Mesenchymal stem cell (in vitro differentiated cells and primary cell): ENCODE data around the gene CD28.
"Not testable (repeated sequence)": the region's sequence is repeated elsewhere in the genome, so short reads cannot be mapped to it uniquely, and the experiment has no call there.

Experiments used
- DNase-seq: peaks from one replicate; pipeline ENCODE4 v3.0.0-alpha.2; 2013
- H2AFZ ChIP-seq: one replicate; pipeline ENCODE4 v1.6.1; 2013; ENCODE audit warnings: low read depth, mild to moderate bottlenecking, control low read depth, inconsistent platforms, low read length, moderate library complexity
- H2AK5ac ChIP-seq: 2 replicates; pipeline ENCODE4 v1.6.1; 2013; ENCODE audit warnings: low read length, moderate library complexity, mild to moderate bottlenecking, inconsistent platforms; ENCODE audit not compliant: severe bottlenecking
- H2BK120ac ChIP-seq: one replicate; pipeline ENCODE4 v1.6.1; 2013; ENCODE audit warnings: low read depth, mild to moderate bottlenecking, inconsistent platforms, low read length, moderate library complexity
- H2BK12ac ChIP-seq, 2 experiments: one replicate each; pipeline ENCODE4 v1.6.1; 2013; ENCODE audit warnings: inconsistent platforms in 2 of 2, low read length in 2 of 2, mild to moderate bottlenecking in 2 of 2, moderate library complexity in 2 of 2, control low read depth in 1 of 2
- H2BK15ac ChIP-seq: one replicate; pipeline ENCODE4 v1.6.1; 2013; ENCODE audit warnings: mild to moderate bottlenecking, low read depth, inconsistent platforms; ENCODE audit not compliant: poor library complexity, severe bottlenecking
- H2BK5ac ChIP-seq: 2 replicates; pipeline ENCODE4 v1.6.1; 2013; ENCODE audit warnings: low read depth, mild to moderate bottlenecking, low read length, control low read depth, inconsistent platforms; ENCODE audit not compliant: poor library complexity, severe bottlenecking
- H3K14ac ChIP-seq, 2 experiments: one replicate each; pipeline ENCODE4 v1.6.1; 2013; ENCODE audit warnings: inconsistent platforms in 2 of 2, low read length in 2 of 2, control low read depth in 1 of 2, mild to moderate bottlenecking in 1 of 2, moderate library complexity in 1 of 2
- H3K18ac ChIP-seq, 2 experiments: one replicate each; pipeline ENCODE4 v1.6.1; 2013; ENCODE audit warnings: inconsistent platforms in 2 of 2, low read length in 2 of 2, control low read depth in 1 of 2, low read depth in 1 of 2, mild to moderate bottlenecking in 1 of 2
- H3K23ac ChIP-seq, 2 experiments: one replicate each; pipeline ENCODE4 v1.6.1; 2013; ENCODE audit warnings: inconsistent platforms in 2 of 2, low read length in 2 of 2, mild to moderate bottlenecking in 2 of 2, moderate library complexity in 2 of 2, control low read depth in 1 of 2
- H3K27ac ChIP-seq: 2 replicates; pipeline ENCODE4 v1.5.1; 2013; ENCODE audit warnings: mild to moderate bottlenecking, moderate library complexity, low read length, control low read depth, inconsistent platforms; ENCODE audit not compliant: poor library complexity, severe bottlenecking
- H3K27me3 ChIP-seq, 2 experiments: 2 replicates each; pipeline versions ENCODE4 v1.6.1 to v1.7.0; 2013; ENCODE audit warnings: low read length in 2 of 2, mild to moderate bottlenecking in 2 of 2, moderate library complexity in 2 of 2, control low read depth in 1 of 2, inconsistent platforms in 1 of 2; ENCODE audit not compliant: control insufficient read depth in 1 of 2, insufficient read depth in 1 of 2
- H3K36me3 ChIP-seq, 2 experiments: 2 replicates each; pipeline versions ENCODE4 v1.6.1 to v1.7.0; 2013; ENCODE audit warnings: low read length in 2 of 2, control low read depth in 1 of 2, inconsistent platforms in 1 of 2, low read depth in 1 of 2, mild to moderate bottlenecking in 1 of 2; ENCODE audit not compliant: insufficient read depth in 2 of 2, control insufficient read depth in 1 of 2
- H3K4ac ChIP-seq, 2 experiments: one replicate each; pipeline ENCODE4 v1.6.1; 2013; ENCODE audit warnings: inconsistent platforms in 2 of 2, low read length in 2 of 2, mild to moderate bottlenecking in 2 of 2, moderate library complexity in 2 of 2, control low read depth in 1 of 2, low read depth in 1 of 2
- H3K4me1 ChIP-seq: 2 replicates; pipeline ENCODE4 v1.6.1; 2013; ENCODE audit warnings: low read depth, low read length, control low read depth; ENCODE audit not compliant: control insufficient read depth, insufficient read depth
- H3K4me2 ChIP-seq: 2 replicates; pipeline ENCODE4 v1.6.1; 2013; ENCODE audit warnings: low read length, mild to moderate bottlenecking, inconsistent platforms; ENCODE audit not compliant: poor library complexity, severe bottlenecking
- H3K4me3 ChIP-seq, 2 experiments: 2 replicates each; pipeline versions ENCODE4 v1.5.1 to v1.7.0; 2013; ENCODE audit warnings: low read length in 2 of 2, mild to moderate bottlenecking in 2 of 2, control low read depth in 1 of 2, low read depth in 1 of 2; ENCODE audit not compliant: insufficient read depth in 1 of 2
- H3K79me1 ChIP-seq: replicated peaks from 2 replicates; pipeline ENCODE4 v1.6.1; 2013; ENCODE audit warnings: mild to moderate bottlenecking, control low read depth, low read length, inconsistent platforms; ENCODE audit not compliant: poor library complexity, severe bottlenecking
- H3K9ac ChIP-seq: 2 replicates; pipeline ENCODE4 v1.7.0; 2013; ENCODE audit warnings: mild to moderate bottlenecking, low read length, moderate library complexity
- H3K9me3 ChIP-seq: 2 replicates; pipeline ENCODE4 v1.7.0; 2013; ENCODE audit warnings: mild to moderate bottlenecking, low read length; ENCODE audit not compliant: control insufficient read depth
- H4K8ac ChIP-seq: one replicate; pipeline ENCODE4 v1.6.1; 2013; ENCODE audit warnings: inconsistent platforms, mild to moderate bottlenecking, low read length, moderate library complexity
- H4K91ac ChIP-seq: one replicate; pipeline ENCODE4 v1.6.1; 2013; ENCODE audit warnings: mild to moderate bottlenecking, low read length, inconsistent platforms
- WGBS: methylation state at CpG from one replicate; pipeline ENCODE4 v1.1.7; 2013; ENCODE audit warnings: mixed read lengths; 5-methylcytosine and 5-hydroxymethylcytosine counted together

CD28 gene

DNA sequence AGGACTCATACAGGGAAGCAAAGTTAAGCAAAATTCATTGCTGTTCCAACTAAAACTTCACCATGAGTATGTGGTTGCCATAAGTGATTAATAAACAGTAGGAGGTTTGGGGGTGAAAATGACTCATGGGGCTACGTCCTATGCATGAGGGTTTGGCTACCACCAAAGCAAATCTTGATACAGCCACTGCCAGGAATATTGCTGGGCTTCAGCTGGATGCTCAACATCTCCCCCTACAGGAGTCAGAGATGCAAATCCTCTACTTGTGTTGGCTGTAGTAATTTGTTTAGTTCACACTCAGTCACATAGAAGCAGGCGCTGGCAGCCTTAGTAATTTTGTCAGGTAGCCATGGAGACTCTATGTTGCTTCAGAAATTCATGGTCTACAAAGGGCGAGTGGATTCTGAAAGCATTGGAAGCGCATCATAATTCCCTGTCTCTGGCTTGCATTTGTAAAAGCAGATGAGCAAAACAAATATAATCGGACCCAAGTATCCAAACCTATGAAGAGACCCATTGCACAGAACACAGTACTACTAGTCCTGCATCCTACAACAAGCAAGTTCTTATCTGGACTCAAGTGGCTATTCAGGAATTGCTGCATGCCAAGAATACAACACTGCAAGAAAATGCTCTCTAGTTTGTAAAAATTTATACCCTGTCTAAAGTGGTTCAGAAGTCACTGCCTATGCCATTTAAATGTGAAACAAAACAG lies 76.0 kb downstream of the CD28 start:
- Histone ChIP-seq H3K79me1 (no peaks in the 10 kb centered on the region), H2AK5ac (no peak overlapping the region), H3K14ac (no peak overlapping the region), H3K9ac (peak overlapping the region; percentile 75), H2BK5ac (peak overlapping the region; percentile 57), H3K27me3 (no peaks in the 10 kb centered on the region), H2BK12ac (peak overlapping the region in 1 of 2 experiments; percentile 56), H3K4me1 (peaks cover 5% of the 10 kb centered on the region), H3K4me3 (no peak overlapping the region), H3K36me3 (no peaks in the 10 kb centered on the region), H4K91ac (no peak overlapping the region), H3K18ac (peak overlapping the region in 1 of 2 experiments; percentile 52), H2AFZ (no peak overlapping the region), H2BK120ac (no peak overlapping the region), H3K9me3 (no peaks in the 10 kb centered on the region), H3K4ac (peak overlapping the region in 1 of 2 experiments; percentile 26), H3K27ac (peak overlapping the region; percentile 68), H2BK15ac (no peak overlapping the region), H3K4me2 (no peak overlapping the region), H4K8ac (no peak overlapping the region), H3K23ac (no peak overlapping the region)
- WGBS, result 43% methylated on average over 5 of the region's 5 CpGs
- DNase-seq, result peak; percentile 91

DNA sequence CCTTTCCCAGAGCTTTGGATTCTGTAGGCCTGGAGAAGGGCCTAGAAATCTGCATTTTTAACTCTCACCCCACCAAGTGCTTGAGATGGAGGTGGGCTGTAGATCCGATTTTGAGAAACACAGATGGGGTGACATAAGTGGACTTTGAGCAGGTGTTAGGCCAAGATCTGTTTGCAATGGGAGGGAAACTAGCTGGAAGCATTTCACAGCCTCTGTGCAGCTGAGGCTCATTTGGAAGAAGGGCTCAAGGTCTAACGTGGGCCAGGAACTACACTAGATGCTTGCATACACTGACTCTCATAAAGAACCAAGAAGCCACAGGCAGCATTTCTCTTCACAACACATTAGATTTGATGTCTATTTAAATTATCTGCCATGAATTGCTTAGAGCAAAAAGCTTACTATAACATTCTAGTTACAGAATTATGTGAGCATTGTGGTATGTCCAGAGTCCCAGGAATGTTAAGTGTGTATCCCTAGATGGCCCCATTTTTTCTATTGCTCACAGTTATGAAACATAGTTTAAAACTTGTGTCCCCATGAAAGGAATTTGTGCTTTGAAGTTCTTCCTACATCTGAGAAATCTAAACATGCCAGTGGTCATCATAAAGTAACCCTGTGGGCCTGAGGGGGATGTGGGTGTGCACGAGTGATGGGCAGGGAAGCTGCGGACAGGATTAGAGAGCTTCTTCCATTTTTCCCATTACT lies 77.2 kb downstream of the CD28 start:
- peak overlapping the region; percentile 21 for H2BK120ac ChIP-seq
- H2BK5ac ChIP-seq, result peak overlapping the region; percentile 57
- peak; percentile 78 for DNase-seq
- peak overlapping the region; percentile 76 for H2AK5ac ChIP-seq
- no peaks in the 10 kb centered on the region for H3K79me1 ChIP-seq
- no peaks in the 10 kb centered on the region for H3K27me3 ChIP-seq
- H3K27ac ChIP-seq, result peak overlapping the region; percentile 84
- no peak overlapping the region for H4K8ac ChIP-seq
- H2BK12ac ChIP-seq, result peak overlapping the region; percentile 29 to 63
- H3K9me3 ChIP-seq, result no peaks in the 10 kb centered on the region
- H3K4me3 ChIP-seq, result no peak overlapping the region
- peaks cover 5% of the 10 kb centered on the region for H3K4me1 ChIP-seq
- no peaks in the 10 kb centered on the region for H3K36me3 ChIP-seq
- H3K9ac ChIP-seq, result peak overlapping the region; percentile 75
- H2AFZ ChIP-seq, result no peak overlapping the region
- H3K4me2 ChIP-seq, result peak overlapping the region; percentile 42
- no peak overlapping the region for H4K91ac ChIP-seq
- no peak overlapping the region for H2BK15ac ChIP-seq
- peak overlapping the region; percentile 8 to 26 for H3K18ac ChIP-seq
- H3K23ac ChIP-seq, result no peak overlapping the region
- WGBS, result 15% methylated on average over 4 of the region's 4 CpGs
- H3K14ac ChIP-seq, result peak overlapping the region in 1 of 2 experiments; percentile 48
- H3K4ac ChIP-seq, result peak overlapping the region; percentile 53 to 73

DNA sequence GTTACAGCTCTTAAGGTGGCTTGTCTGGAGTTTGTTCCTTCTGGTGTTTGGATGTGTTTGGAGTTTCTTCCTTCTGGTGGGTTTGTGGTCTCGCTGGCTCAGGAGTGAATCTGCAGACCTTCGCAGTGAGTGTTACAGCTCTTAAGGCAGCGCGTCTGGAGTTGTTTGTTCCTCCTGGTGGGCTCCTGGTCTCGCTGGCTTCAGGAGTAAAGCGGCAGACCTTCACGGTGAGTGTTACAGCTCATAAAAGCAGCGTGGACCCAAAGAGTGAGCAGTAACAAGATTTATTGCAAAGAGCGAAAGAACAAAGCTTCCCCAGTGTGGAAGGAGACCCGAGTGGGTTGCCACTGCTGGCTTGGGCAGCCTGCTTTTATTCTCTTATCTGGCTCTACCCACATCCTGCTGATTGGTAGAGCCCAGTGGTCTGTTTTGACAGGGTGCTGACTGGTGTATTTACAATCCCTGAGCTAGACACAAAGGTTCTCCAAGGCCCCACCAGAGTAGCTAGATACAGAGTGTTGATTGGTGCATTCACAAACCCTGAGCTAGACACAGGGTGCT lies 78.4 kb downstream of the CD28 start:
- Histone ChIP-seq H4K91ac (peak overlapping the region; percentile 35), H2BK12ac (peak overlapping the region in 1 of 2 experiments; percentile 33), H2AK5ac (peak overlapping the region; percentile 77)
- not testable (repeated sequence) for H2BK120ac ChIP-seq, H3K9me3 ChIP-seq, DNase-seq, H3K79me1 ChIP-seq, H3K4me2 ChIP-seq, H2AFZ ChIP-seq, H2BK5ac ChIP-seq, H3K14ac ChIP-seq, H3K23ac ChIP-seq, H2BK15ac ChIP-seq, H3K36me3 ChIP-seq, H4K8ac ChIP-seq, H3K27ac ChIP-seq, H3K4ac ChIP-seq, H3K4me1 ChIP-seq, H3K9ac ChIP-seq, H3K4me3 ChIP-seq, H3K18ac ChIP-seq, H3K27me3 ChIP-seq
- WGBS, result 69% methylated on average over 8 of the region's 10 CpGs
